Stimulated activated CD4-positive, alpha-beta T cell treated with anti-CD3 and anti-CD28 coated beads, Interleukin-4, amount 100 ng/mL, for 24 hours (primary cell): Measurements from ENCODE around the gene KRT7.

Experiments
- DNase-seq: peaks from one replicate; pipeline ENCODE4 v3.0.0-alpha.2; 2020

Gene KRT7

DNA sequence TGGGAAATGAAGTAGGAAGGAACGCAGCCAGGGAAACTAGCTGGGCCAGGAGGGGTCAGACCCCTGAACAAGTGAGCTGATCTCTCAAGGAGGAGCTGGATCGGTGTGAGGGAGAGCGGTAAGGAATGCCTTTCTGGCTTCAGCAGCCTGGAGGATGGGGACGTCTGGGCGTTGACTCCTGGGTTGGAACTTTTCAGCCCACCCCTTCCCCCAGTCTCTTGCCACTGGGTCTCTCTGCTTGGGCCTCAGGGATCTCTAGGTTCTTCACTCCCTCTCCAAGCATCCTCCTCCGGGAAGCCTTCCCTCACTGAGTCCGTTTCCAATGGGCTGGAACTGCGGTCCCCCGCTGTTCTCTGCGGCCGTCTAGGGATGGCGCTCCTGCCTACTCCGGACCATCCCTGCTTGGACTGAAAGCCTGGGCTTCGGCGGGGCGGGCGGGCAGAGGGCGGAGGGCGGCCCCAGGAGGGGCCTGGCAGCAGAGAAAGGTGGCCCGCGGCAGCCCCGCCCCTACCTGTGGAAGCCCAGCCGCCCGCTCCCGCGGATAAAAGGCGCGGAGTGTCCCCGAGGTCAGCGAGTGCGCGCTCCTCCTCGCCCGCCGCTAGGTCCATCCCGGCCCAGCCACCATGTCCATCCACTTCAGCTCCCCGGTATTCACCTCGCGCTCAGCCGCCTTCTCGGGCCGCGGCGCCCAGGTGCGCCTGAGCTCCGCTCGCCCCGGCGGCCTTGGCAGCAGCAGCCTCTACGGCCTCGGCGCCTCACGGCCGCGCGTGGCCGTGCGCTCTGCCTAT, at the start of gene KRT7:
Gene KRT7 (plus strand): TSS at position 570 of the 788 bp plus-strand sequence. CDS start 54 bp downstream, at position 624.
- no peak for DNase-seq

DNA sequence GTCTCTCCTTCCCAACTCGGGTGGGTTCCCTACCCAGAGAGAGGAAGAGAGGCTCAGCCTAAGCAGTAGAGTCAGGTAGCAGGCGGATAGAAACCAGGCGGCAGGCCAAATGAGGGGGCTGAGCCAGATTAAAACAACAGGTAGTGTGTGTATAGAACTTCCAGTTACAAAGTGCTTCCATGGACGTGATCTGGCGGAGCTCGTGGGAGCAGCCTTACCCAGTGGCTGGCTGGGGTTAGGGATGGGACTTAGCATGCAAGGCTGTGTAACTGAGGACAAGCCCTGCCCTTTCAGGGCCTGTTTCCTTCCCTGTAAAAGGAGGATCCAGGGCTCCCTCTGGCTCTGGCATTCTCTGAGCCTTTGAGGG, 49.5 kb upstream of the KRT7 start:
- no peak for DNase-seq

DNA sequence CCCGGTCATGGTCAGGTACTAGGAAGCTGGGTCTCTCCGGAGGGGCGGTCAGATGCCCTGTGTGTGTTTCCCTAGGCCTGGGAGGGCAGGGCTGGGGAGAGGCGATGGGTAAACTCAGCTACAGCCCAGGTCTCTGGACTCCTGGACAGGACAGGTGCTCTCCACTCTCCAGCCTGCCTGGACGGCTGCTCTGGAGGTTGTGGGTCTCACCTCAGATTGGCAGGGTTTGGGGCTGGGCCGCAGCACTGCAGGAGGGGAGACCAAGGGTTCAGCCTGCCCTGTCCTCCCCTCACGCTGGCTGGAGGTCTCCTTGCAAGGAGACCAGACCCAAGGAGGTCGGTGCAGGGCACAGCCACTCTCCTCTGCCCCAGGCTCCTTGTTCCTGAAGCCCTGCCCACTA, 49.1 kb upstream of the KRT7 start:
- DNase-seq, result no peak

DNA sequence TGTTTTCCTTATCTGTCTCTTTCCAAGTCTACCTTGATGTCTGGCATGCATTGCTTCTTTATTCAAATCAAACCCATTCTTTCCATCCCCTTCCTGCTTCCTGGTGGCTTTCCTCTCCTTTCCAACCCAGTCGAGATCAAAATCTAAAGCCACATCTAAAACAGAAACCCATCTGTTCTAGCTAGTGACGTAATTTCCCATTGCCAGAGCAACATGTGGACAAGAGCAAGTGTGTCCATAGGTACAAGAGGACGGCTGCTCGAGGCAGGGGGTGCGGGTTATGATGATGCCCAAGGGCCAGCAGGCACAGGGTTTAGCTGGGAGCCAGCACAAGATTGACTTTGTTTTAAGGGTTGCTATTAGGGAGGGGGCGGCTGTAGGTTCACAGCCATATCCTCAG, 48.2 kb upstream of the KRT7 start:
- DNase-seq, result no peak

DNA sequence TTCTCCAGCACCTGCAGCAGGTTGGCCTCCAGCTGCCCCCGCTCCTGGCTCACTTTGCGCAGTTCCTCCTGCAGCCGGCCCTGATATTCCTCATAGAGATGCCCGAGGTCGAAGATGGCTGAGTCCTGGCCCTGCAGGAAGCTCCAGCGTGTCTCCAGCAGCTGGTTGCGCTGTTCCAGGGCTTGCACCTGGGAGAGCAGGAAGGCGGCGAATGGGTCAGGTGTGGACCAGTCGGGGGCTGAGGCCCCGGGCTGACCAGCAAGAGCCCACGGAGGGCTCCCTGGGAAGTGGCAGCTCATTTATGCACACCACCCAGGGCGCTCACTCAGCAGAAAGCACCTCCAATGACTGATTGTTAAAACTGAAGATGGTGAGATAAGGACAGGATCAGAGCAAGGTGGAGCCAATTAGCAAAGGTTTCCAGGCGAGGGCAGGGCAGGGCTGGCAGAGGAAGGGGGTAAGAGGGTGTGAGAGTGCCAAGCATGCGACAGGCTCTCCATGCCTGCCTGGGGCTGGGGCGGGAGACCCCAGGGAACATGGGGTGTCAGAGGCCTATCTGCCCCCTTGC, 47.6 kb upstream of the KRT7 start:
- DNase-seq, result no peak

DNA sequence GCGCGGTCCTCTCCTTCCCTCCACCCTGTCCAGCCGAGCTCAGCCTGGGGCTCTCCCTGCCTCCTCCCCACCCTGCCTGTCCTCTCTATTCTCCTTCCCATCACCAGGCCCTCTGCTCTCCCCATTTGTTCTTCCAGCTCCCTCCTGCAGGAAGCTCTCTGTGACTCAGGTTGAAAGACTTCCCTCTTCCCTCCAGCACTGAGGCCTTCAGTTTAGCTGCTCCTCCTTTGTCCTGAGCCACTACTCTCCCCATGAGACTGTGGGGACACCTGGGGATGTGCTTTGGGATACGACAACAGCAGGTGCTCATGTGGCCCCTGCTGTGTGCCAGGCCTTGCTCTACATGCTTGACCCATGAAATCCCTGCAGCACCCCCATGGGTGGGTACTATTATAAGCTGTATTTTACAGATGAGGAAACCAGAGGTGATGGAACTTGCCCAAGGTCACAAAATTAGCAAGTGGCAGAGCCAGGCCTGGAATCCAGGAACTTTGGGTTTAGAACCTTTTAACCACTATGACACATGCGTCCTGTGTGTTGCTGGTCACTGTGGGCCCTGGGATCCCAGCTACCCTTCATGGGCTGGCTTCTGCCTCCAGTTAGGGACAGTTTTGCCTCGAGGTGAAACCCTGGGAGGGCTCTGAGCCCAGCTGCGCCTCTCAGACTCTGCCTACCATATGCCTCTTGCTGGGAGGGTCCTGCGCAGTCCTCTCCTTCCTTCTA, 46.8 kb upstream of the KRT7 start:
- no peak for DNase-seq

DNA sequence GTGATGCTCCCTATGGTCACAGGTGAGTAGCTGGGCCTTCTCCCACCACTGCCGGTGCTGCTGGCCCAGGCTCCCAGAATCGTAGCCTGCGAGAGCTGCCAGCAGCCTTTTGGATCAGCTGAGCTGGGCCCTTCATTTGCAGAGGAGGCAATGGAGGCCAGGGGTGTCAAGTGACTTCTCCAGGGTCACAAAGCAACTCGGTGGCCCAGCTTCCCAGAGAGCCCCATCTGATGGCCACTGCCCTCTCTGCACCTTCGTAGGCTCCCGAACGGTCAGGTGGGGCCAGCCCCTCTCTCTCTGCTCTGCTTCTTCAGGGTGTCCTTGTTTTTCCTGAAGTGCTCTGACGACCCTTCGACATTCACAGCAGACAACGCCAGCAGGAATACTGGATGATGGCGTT, 45.8 kb upstream of the KRT7 start:
- no peak for DNase-seq

DNA sequence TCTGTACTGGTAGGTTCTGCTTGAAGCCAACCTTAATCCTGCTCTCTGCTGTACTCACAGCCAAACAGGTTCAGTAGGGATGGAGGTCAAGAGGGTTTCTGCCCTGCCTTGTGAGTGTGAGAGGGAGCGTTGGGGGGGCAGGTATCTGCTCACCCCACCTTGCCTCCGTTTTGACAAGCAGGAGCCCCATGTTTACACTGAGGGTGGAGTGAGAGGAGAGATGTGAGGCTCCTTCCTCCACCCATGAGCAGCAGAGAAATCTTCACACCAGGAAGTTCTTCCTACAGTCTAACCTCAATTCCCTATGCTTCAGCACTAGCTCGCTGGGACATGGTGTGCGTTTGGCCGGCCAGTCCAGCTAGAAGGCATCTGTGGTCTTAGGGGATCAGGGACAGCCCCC, 45.4 kb upstream of the KRT7 start:
- no peak for DNase-seq

DNA sequence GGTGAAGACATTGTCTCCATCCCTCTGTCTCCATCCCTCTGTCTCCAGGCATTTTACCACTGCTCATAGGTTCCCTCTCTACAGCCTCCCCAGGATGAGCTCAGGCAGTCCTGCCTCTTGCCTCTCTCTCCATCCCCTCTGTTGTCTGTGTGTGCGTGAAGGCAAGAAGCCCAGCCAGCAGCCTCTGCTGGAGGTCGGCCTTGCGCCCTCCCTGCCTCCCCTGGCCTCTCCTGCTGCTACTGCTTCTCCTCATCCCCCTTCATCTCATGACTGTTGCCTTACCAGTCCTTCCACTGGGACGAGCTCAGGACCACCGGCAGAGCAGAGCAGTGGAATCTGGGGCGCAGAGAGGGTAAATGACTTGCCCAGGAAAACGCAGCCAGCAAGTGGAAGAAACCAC, 44.4 kb upstream of the KRT7 start:
- DNase-seq, result no peak

DNA sequence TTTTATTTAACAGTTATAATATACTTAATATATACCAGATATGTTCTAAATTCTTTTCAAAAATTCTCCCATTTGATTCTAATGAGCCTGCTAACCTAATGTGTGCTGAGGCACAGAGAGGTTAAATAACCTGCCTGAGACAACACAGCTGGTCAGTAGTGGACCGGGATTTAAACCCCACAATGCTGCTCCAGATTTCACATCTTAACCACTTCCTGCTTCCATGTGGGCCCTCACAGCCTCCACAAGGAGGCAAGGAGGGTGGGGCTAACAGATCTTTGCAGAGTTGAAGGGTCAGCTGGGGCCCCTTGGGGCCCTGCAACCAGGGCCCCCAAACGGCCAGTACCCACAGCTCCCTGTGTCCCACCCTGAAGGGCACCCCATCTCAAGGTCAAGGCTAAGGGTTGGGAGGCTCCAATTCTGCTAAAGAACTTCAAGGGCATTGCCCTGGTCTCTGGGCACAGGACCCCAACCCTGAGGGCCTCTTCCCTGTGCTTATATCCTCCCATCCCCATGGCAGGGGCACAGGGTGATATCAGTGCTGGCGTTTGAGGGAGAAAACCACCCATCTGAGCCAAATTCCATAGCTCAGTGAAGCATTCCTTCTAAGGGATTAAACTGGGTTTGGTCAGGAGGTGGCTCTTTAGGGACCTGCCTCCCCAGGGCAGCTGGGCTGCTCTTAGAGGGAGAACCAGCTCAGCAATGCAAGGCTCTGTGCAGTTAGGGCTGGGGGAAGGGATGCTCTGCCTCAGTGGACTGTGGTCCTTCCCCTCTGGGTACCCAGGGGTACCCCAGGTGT, 43.5 kb upstream of the KRT7 start:
- no peak for DNase-seq

DNA sequence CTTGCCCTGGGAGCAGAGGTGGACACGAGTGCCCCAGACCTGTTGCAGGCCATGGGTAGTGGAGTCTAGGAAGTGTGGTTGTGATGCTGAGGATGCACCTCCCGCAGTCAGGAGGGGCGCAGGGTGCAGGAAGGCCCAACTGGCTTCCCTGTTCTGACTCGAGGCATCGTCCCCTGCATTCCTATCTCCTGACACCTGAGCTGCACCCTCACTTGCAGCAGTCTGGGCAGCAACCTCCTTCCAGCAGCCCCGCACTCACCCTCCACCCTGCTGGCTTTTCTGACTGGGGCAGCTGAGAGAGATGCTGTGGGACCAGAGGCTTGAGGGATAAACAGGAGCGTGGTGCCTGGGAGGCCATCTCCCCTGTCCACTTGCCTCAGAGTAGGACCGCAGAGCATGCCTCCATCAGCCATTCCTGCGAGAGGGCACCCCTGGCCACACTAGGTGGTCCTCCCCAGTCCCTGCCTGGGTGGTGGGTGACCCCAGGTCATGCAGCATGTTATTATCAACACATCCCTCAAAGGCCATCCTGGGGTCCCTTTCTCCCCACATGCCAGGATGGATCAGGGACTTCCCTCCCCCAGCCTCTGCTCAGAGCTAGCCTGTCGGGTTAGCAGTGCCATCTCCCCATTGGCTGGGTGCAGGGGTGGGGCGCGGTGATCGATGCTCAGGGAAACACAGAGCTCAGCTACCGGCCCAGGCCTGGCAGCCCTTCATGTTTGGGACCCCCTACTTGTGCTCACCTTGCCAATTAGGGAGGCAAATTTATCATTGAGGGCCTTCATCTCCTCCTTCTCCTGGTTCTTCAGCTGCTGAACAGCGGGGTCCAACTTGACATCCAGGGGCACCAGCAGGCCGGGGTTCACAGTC, 41.9 kb upstream of the KRT7 start:
- no peak for DNase-seq

DNA sequence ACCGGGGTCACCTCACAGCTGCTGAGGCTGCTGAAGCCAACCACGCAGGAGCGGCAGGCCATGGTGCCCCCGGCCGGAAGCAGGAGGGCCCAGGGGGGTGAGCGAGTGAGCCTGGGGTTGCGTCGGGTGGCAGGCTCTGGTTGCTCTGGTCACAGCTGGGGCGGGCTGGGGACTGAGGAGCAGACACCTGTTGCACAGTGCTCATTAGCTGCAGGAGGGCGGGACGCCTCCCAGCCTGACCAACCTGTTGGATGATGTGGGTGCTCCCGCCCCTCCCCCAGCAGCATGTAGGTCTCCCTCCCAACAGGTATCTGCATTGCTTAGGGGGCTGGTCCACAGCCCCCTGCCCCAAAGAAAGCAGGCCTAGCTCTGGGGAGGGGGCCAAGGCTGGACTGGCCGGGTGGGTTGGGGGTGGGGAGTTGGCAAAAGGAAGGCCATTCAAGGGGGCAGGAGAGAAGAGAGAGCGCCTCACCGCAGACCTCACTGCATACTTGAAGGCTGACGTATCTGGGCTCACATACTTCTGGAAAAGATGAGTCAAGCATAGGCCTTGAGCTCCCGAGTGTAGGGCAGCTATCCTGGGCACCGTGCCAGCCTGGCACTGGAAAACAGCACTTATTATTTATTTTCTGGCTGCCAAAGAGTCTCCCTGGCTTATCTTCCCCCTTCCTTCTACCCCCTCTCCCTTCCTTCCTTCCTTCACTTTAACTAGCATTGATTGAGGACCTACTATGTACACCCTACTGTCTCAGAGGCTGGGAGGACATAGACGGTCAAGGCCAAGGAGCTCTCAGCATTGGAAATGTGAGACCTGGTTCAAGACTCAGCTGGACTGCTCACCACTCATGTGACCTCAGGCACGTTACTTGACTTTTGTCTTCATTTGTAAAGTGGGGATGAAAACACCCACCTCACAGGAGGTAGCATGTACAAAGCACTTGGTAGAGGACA, 40.9 kb upstream of the KRT7 start, which contains the start of gene KRT80:
Gene KRT80 (minus strand): TSS at position 174 of the 951 bp plus-strand sequence. CDS start 112 bp downstream, at position 62.
- DNase-seq, result peak; percentile 15

DNA sequence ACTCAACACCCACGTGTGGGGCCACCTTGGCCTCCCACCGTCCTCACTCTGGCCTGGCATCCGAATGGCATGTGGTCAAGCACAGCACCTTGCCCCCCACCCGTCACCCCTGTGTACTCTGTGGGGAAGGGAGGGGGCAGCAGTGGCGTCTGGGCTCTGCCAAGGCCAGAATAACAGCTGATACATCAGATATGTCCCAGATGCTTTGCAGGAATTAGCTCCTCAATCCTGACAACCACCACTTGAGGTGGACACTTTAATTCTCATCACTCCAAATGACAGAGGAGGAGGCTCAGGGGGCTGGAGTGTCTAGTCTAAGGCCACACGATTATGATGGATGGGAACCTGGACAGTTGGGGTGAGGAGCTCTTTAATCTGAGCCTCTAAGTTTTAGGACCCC, 39.5 kb upstream of the KRT7 start:
- no peak for DNase-seq

DNA sequence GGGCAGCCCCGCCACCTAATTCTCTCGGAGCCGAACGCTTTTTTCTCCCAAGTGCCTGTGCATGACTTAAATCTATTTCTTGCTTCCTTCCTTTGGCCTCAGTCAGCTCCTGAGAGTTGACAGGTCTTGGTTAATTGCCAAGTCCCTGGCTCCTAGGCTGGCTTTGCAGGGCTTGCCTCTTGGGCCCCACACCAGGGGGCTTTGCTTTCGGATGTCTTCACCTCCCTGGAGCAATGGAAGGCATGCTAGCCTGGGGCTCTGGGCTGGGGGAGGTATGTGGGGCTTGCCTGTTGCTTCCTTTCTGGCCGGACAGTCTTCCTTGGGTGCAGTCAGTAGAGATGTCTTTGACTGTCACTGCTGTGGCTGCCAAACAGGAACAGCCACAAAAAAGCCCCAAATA, 39.1 kb upstream of the KRT7 start:
- no peak for DNase-seq

DNA sequence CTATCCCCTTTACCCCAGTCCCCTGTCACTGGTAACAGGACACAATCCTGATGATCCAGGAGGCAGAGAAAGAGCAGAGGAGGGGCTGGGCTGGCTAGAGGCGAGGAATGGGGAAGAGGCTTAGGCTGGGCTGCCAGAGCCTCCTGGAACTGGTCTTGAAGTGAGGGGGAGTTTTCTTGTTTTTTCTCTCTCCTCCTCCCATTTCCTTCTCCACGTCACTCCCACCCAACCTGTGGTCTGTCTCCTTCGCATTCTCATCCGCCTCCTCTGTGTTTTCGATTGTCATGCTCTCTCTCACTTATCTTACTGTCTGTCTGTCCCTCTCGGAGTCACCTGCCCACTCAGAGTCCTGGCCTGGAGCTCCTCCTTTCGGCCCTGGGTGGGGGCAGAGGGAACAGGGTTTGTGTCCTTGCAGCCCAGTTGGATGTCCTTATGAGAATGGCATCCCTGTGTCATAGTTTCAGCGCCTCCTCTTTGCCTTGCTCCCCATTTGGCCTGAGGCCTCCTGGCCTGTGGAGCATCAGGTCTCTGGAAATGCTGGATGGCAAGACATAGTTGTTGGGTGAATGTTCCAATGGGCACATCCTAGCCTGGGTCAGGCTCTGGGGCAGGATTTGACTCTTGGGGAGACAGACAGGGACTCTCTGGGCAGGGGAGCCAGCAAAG, 37.8 kb upstream of the KRT7 start:
- DNase-seq, result no peak

DNA sequence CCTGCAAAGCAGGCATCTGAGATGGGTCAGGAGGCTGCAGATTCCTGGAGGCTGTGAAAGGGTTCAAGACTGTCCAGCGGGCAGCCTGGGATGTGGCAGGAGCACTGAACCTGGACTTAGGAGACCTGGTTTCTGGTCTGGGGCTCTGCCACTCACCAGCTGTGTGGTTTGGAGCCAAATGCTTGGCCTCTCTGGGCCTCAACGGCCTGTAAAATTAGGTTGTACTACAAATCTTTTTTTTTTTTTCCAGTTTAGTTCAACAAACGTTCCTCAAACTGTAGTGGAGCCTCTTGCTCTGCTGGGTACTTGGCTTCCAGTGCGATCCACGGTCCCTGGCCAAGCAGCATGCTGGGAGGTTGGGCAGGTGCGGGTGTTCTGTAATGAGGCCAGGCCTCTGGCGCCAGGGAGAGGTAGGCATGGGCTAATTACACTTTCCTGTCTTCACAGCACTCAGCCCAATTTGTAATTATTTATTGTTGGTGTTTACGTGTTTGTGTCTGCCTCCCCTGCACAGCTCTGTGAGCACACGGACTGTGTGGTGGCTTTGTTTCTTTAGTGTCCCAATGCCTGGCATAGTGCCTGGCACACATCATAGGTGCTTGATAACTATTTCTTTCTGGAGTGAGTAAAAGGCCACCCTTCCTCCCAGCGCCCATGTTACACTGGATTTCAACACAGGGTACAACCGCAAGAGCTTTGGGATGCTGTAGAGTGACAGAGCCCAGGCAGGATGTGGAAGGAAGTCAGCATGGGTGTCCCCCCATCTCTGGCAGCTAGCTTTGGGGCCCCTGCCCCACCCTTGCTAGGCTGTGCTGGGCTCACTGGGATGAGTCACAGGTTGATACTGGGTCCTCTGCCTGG, 35.4 kb upstream of the KRT7 start:
- DNase-seq, result no peak

DNA sequence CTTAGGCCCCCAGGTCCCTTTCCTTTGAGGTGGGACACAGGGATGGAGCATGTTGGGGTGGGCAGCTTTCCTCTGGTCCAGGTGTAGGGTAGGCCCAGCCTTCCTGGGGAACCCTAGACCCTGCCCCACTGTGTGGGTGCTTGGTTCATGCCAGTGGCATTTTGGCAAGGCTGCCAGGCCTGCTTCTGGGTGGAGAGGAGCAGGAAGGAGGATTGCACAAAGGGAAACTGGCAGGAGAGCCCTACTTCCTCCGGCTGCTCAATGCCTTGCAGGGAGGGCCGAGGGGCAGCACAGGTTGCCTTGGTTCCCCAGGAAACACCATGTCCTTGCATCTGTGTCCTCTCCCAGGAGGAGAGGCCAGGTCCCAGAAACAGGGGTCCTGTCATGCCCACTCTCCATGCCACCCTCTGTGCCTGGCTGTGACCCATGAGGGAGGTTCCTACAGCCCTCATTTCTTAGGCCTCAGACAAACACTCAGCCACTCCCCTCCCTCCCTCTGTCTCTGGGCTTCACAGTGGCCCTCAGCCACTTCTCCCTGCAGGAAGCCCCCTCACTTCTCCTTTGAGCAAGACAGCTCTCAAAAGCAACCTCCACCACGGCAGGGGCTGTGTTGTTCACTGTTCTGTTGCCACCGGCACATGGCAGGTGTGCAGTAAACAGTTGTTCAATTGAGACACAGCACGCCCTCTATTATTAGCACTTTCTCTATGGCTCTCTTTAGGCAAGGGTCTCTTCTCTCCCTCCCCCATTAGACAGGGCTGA, 34.4 kb upstream of the KRT7 start:
- no peak for DNase-seq

DNA sequence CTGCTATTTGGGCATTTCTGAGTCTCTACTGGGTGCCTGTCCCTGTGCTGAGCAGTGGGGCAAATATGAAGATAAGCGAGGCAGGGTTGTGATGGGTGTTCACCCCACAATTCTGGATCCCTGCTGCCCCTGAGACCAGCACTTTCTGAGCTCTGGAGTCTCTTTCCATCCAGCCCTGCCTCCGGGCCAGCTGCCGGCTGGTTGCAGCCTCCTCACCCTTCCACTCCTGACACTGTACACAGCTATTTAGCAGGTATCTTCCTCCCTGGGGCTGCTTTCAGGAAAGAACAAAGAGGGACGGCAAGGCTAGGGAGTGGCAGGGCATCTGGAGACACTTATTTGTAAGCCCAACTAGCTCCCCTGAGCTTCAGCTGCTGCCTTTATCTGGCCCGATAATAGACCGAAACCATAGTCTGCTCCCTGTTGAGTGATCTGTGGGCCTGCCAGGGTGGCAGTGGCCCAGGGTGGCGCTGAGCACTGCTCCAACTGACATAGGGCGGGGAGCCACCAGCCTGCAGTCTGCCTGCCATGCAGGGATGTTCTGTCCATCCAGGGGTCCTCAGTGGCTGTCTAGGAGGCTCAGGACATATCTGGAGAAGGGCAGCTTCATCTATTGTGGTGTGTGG, 33.6 kb upstream of the KRT7 start:
- no peak for DNase-seq
